BLaER1 treated with 17β-estradiol and CSF1 and Interleukin-3, amounts not matched to agents 10 nM and 100 nM (cell line): Measurements from ENCODE around the gene RAX2.

Source experiments
- H3K27ac ChIP-seq, 11 experiments: shearing (Covaris generic); formaldehyde crosslinking; 2 replicates each; pipeline ENCODE4 v1.8.1; 2022
- H3K27me3 ChIP-seq, 11 experiments: shearing (Covaris generic); formaldehyde crosslinking; 2 replicates each; pipeline ENCODE4 v1.8.1; 2022
- H3K36me3 ChIP-seq, 11 experiments: shearing (Covaris generic); formaldehyde crosslinking; 2 replicates each; pipeline ENCODE4 v1.8.1; 2022
- H3K4me1 ChIP-seq, 10 experiments: shearing (Covaris generic); formaldehyde crosslinking; 2 replicates each; pipeline ENCODE4 v1.8.1; 2022
- H3K4me2 ChIP-seq, 11 experiments: shearing (Covaris generic); formaldehyde crosslinking; 2 replicates each; pipeline ENCODE4 v1.8.1; 2022
- H3K4me3 ChIP-seq, 10 experiments: shearing (Covaris generic); formaldehyde crosslinking; 2 replicates each; pipeline ENCODE4 v1.8.1; 2022
- H3K9ac ChIP-seq, 11 experiments: shearing (Covaris generic); formaldehyde crosslinking; 2 replicates each; pipeline ENCODE4 v1.8.1; 2022
- H3K9me3 ChIP-seq, 11 experiments: shearing (Covaris generic); formaldehyde crosslinking; replicated peaks in 1 of 11; 2 replicates each; pipeline ENCODE4 v1.8.1; 2022
- H4K20me1 ChIP-seq, 11 experiments: shearing (Covaris generic); formaldehyde crosslinking; 2 replicates each; pipeline ENCODE4 v1.8.1; 2022
- Cebpa-rat ChIP-seq, 11 experiments: shearing (Covaris generic); IDR thresholded peaks; 2 replicates each; pipeline ENCODE4 v1.8.1; 2022

The RAX2 gene

DNA sequence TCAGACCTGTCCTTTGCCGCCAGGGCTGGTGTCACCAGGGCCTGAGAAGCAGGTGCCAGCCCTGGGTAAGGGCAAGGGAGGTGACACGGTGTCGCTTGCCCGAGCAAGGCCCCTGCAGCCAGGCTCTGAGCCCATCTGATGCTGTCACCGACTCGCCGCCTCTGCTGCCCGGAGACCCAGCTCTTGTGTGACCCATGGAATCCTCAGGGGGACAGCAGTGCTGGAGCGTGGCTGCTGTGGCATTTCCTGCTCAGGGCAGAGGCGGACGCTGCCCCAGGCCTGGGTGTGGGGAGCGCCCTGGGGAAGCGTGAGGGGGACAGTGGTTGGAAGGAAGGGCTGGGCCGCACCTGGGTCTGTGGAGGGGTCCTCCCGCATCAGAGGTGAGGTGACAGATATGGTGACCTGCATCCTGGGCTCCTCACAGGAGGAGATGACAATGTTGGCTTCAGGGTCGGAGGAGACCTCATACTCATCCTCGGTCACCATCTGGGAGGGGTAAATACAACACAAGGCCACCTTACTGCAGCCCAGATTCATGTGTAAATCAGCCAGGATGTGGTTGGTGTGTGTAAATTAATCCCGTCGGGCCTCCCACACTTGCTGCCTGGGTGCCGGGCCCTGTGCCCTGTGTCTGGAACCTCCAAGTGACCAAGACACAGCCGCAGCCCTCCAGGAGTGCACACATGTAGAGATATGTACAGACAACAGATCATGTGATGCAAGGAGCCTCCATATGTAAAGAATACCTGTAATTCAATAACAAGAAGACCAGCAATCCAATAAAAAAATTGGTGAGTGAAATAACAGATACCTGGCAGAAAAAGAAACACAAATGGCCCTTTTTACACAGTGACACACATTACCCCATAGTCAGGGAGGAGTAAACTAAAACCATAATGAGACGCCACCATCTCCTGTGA is 41.7 kb upstream of the RAX2 start:
- H3K27ac ChIP-seq: peak overlapping the region; percentile 54 to 95 (median 87)
- TF ChIP-seq Cebpa-rat (IDR thresholded peaks at IDR 0.05): no peak
- no peaks in the 10 kb centered on the region for H4K20me1 ChIP-seq
- H3K9ac ChIP-seq: peak overlapping the region; percentile 40 to 82 (median 72); a peak in 21 of 22 replicates
- H3K9me3 ChIP-seq: no peaks in the 10 kb centered on the region
- no peaks in the 10 kb centered on the region for H3K36me3 ChIP-seq
- H3K4me1 ChIP-seq: peaks cover 81 to 100% (median 97%) of the 10 kb centered on the region in 10 experiments
- H3K4me2 ChIP-seq: peak overlapping the region; percentile 82 to 96 (median 89)
- no peaks in the 10 kb centered on the region for H3K27me3 ChIP-seq
- H3K4me3 ChIP-seq: peak overlapping the region in 7 of 10 experiments; percentile 11 to 53 (median 30); a peak in 8 of 20 replicates

DNA sequence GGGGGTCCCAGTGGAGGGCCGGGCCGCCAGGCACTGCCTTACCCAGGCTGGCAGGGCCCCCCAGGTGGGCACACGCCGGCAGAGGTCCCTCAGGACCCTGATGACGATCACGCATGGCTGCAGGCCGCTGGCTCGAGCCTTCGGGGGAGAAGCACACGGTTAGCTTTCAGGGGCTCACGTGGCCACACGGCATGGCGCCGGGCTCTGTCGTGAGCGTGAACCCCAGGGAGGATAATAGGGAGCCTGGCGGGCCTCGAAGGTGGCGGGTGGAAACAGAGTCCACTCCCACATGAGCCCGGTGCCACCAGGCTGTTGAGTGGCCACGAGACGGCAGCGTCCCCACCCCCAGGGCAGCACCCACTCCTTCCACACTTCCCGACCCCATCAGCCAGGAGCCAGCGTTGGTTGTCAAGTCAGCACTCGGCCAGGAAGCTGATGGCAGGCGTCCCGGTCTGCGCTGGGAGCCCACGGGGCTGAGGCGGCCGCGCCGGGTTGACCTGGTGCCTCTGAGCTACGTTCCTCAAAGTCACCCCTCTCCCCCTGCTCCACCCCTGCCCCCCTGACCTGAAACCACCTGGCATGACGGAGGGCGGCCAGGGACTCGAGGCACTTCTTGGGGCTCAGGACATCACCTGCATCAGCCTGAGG is 38.8 kb upstream of the RAX2 start:
- Histone ChIP-seq H3K27me3 (no peaks in the 10 kb centered on the region), H3K9me3 (no peaks in the 10 kb centered on the region), H3K27ac (peak overlapping the region; percentile 37 to 95 (median 87)), H3K36me3 (no peaks in the 10 kb centered on the region), H3K4me3 (no peak overlapping the region), H3K4me2 (peak overlapping the region; percentile 82 to 96 (median 89)), H3K9ac (peak overlapping the region; percentile 45 to 82 (median 66); a peak in 19 of 22 replicates), H3K4me1 (peaks cover 65 to 92% (median 82%) of the 10 kb centered on the region in 10 experiments), H4K20me1 (no peaks in the 10 kb centered on the region)
- no peak for TF ChIP-seq Cebpa-rat (IDR thresholded peaks at IDR 0.05)

DNA sequence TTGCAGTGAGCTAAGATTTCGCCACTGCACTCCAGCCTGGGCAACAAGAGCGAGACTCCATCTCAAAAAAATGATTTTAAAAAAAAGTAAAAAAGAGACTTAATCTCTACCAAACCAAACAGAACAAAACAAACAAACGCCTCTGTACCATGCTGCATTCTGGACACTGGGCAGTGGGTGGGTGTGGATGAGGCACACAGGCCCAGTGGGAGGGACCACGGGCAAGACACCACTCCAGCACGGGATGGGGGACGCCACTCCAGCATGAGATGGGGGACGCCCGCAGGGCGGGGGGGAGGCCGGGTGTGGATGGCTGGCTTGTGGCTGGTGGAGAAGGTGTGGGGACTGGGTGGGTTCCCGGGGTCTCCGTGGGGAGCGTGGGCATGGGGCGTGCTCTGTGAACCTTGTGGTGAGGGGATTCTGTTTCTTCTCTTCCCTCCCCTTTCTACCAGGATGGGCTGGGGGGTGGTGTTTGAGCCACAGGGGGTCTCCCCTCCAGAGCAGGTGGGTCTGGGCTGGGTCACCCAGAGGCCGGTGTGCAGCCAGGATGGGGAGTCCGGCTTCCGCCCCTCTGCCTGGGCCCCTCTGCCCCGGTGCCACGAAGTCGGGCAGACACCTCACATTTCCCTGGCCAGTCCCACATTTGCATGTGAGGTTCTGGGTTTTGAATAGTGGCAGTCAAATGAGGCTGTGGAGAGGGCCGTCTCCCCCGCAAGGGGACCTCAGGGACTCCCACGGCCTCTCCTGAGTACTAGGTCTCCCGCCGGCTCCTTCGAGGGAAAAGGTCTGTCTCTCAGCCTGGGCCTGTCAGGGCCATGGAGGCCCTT is 38.1 kb upstream of the RAX2 start:
- TF ChIP-seq Cebpa-rat (IDR thresholded peaks at IDR 0.05): no peak
- Histone ChIP-seq H3K4me3 (no peak overlapping the region), H3K9me3 (no peaks in the 10 kb centered on the region), H3K4me1 (peaks cover 65 to 86% (median 74%) of the 10 kb centered on the region in 10 experiments), H3K27me3 (no peaks in the 10 kb centered on the region), H3K9ac (peak overlapping the region; percentile 45 to 82 (median 66); a peak in 19 of 22 replicates), H3K36me3 (no peaks in the 10 kb centered on the region), H3K4me2 (peak overlapping the region; percentile 82 to 96 (median 89)), H4K20me1 (no peaks in the 10 kb centered on the region), H3K27ac (peak overlapping the region; percentile 37 to 95 (median 87))

DNA sequence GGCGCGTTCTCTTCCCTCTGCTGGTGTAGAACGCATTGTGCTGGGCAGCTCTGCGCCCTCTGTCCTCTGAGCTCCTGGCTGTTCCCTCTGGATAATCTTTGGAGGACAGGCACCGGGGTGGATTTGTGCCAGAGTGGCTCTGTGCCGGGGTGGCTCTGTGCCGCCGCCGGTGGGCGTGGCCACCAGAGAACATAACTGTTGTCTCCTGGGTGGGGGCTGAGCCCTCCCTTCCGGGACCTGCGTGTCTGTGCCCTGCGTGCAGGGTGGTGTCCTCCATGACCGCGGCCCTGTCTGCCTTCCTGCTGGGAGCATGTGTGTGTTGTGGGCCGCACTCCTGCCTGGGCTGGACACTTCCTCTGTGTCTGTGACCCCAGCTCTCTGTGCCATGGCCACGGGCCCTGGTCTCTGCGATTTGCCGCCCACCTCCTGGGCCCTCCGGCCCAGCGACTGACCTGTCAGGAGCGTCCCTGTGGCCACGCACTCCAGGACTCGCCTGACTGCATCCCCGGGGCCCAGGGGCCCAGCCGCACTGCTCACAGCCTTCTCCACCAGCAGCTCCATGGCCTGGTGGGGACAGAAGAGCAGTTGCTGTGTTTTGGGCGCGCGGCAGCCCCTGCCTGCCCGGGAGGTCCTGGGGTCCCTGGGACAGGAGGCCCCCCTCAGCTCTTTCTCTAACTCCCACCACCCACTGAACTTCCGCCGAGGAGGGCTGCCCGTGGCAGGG is 36.6 kb upstream of the RAX2 start:
- no peak overlapping the region for H3K4me3 ChIP-seq
- peak overlapping the region in 9 of 11 experiments; percentile 12 to 95 (median 50); a peak in 14 of 22 replicates for H3K27ac ChIP-seq
- H3K4me2 ChIP-seq: peak overlapping the region in 10 of 11 experiments; percentile 48 to 96 (median 86); a peak in 11 of 22 replicates
- H3K27me3 ChIP-seq: peaks cover 0 to 2% (median 0%) of the 10 kb centered on the region in 11 experiments; a peak in 2 of 22 replicates
- H3K9me3 ChIP-seq: no peaks in the 10 kb centered on the region
- no peaks in the 10 kb centered on the region for H3K36me3 ChIP-seq
- H3K9ac ChIP-seq: peak overlapping the region in 2 of 11 experiments; percentile 16 to 40; a peak in 4 of 22 replicates
- H3K4me1 ChIP-seq: peaks cover 50 to 72% (median 61%) of the 10 kb centered on the region in 10 experiments
- H4K20me1 ChIP-seq: no peaks in the 10 kb centered on the region
- no peak for TF ChIP-seq Cebpa-rat (IDR thresholded peaks at IDR 0.05)

DNA sequence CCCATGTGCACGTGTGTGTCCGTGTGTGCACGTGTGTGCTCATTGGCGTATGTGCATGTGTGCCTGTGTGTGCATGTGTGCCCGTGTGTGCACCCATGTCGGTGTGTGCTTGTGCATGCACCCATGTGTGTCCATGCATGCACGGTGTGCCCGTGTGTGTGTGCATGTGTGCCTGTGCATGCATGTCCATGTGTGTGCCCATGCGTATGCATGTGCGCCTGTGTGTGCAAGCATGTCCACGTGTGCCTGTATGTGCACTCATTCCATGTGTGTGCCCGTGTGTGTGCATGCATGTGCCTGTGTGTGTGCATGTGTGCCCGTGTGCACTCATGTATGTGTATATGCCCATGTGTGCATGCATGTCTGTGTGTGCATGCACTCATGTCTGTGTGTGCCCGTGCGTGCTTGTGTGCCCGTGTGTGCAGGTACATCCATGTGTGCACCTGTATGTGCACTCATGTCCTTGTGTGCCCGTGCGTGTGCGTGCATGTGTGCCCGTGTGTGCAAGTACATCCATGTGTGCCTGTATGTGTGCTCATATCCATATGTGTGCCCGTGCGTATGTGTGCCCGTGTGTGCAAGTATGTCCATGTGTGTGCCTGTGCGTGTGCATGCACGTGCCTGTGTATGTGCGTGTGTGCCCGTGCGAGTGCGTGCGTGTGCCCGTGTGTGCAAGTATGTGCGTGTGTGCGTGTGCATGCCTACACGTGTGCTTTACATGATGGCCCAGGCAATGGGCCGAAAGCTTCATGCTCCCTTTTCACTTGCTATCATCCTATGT is 35.7 kb upstream of the RAX2 start:
- peak overlapping the region in 3 of 11 experiments; percentile 37 to 55 (median 52); a peak in 6 of 22 replicates for H3K4me2 ChIP-seq
- 0 out of 22 replicates have a peak overlapping the region, but pooled peaks of 1 of the 11 experiments have one; percentile 63 for H3K27ac ChIP-seq
- no peak for TF ChIP-seq Cebpa-rat (IDR thresholded peaks at IDR 0.05)
- no peaks in the 10 kb centered on the region for H3K9me3 ChIP-seq
- peaks cover 41 to 64% (median 53%) of the 10 kb centered on the region in 10 experiments for H3K4me1 ChIP-seq
- H3K4me3 ChIP-seq: no peak overlapping the region
- no peaks in the 10 kb centered on the region for H4K20me1 ChIP-seq
- peaks cover 0 to 8% (median 4%) of the 10 kb centered on the region in 11 experiments; a peak in 21 of 22 replicates for H3K27me3 ChIP-seq
- no peak overlapping the region for H3K9ac ChIP-seq
- H3K36me3 ChIP-seq: no peaks in the 10 kb centered on the region

DNA sequence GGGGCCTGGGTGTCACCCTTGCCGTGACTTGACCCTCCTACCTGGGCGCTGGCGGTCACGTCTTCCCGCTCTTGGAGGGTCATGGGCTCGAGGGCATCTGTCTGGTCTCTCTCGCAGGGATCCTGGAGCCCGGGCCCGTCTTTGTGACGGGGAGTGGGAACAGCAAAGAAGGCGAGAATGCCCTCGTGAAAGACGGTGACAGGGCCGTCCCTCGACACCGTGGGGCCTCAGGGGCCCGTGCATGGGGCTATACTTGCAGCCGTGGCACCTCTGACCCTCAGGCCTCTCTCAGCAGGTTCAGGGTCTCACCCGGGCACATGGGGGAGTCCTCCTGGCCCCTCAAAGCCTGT is 35.1 kb upstream of the RAX2 start:
- H3K4me1 ChIP-seq: peaks cover 36 to 60% (median 50%) of the 10 kb centered on the region in 10 experiments
- no peak overlapping the region for H3K4me3 ChIP-seq
- TF ChIP-seq Cebpa-rat (IDR thresholded peaks at IDR 0.05): no peak

DNA sequence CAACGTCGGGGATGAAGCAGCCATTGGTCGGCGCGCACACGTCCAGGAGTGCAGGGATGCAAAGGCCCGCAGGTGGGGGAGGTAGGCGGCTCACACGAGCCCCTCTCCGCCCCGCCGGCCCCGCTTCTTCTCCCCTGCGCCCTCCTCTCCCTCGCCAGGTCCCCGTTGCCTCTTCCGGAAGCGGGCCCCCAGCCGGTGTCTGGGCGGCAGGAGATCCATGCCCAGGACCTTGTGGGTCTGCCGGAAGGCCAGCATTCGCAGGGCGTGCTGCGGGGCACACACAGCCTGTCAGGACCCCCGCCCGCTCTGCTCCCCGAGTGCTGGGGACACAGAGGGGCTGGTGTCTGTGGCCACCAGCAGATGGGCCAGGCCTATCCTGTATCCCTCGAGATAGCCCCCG is 33.8 kb upstream of the RAX2 start:
- Histone ChIP-seq H3K36me3 (no peaks in the 10 kb centered on the region), H3K27ac (no peak overlapping the region), H3K4me2 (no peak overlapping the region), H3K4me3 (no peak overlapping the region), H3K27me3 (peaks cover 19 to 27% (median 23%) of the 10 kb centered on the region in 11 experiments), H4K20me1 (no peaks in the 10 kb centered on the region; a peak in 1 of 22 replicates), H3K9ac (no peak overlapping the region), H3K9me3 (no peaks in the 10 kb centered on the region), H3K4me1 (peaks cover 36 to 60% (median 50%) of the 10 kb centered on the region in 10 experiments)
- no peak for TF ChIP-seq Cebpa-rat (IDR thresholded peaks at IDR 0.05)

More for the DNA sequence above, 35.1 kb upstream of the RAX2 start:
- H4K20me1 ChIP-seq: no peaks in the 10 kb centered on the region
- no peak overlapping the region for H3K27ac ChIP-seq
- H3K4me2 ChIP-seq: peak overlapping the region in 4 of 11 experiments; percentile 5 to 55 (median 44); a peak in 6 of 22 replicates
- no peaks in the 10 kb centered on the region for H3K36me3 ChIP-seq
- peaks cover 6 to 15% (median 10%) of the 10 kb centered on the region in 11 experiments for H3K27me3 ChIP-seq
- H3K9ac ChIP-seq: no peak overlapping the region
- H3K9me3 ChIP-seq: no peaks in the 10 kb centered on the region
